Naive thymus-derived CD4-positive, alpha-beta T cell (primary cell): Measurements from ENCODE around the gene PEAK3. TPM values are rescaled to one million over a fixed set of nuclear protein-coding genes. Genes with fewer than 3 reads are reported as not detected.

Experiments
- ATAC-seq: fragments of 150-1000 bp; cut with Tn5 transposase; 2 replicates; pipeline ENCODE4 v1.10.0; 2021; ENCODE audit warnings: mild to moderate bottlenecking, moderate library complexity
- CTCF ChIA-PET: fragments of 350-600 bp; sonication (Branson Sonifier 250); formaldehyde crosslinking; loops from one replicate; lab custom pipeline; 2021; ENCODE audit warnings: antibody characterized with exemption; lab: Charles Lee
- POLR2A ChIA-PET: fragments of 350-600 bp; sonication (Branson Sonifier 250); formaldehyde crosslinking; loops from one replicate; lab custom pipeline; 2021; ENCODE audit warnings: antibody characterized with exemption, inconsistent platforms; lab: Charles Lee
- DNase-seq, 9 donors: peaks; one replicate each; pipeline versions ENCODE4 v3.0.0 to v3.0.0-alpha.2; 2020 to 2022; ENCODE audit warnings: mixed read lengths in 1 of 9
- H3K27ac ChIP-seq: one replicate; pipeline ENCODE4 v1.7.0; 2013; ENCODE audit warnings: mild to moderate bottlenecking, low read depth, low read length, moderate library complexity
- H3K27me3 ChIP-seq, 2 donors: one replicate each; pipeline ENCODE4 v1.7.0; 2013; ENCODE audit warnings: low read length in 2 of 2, mild to moderate bottlenecking in 2 of 2, moderate library complexity in 2 of 2; ENCODE audit not compliant: control insufficient read depth in 2 of 2, insufficient read depth in 2 of 2
- H3K36me3 ChIP-seq, 3 experiments: 1 replicate in 2 of 3; 2 replicates in 1 of 3; pipeline ENCODE4 v1.7.0; 2013; ENCODE audit warnings: low read length in 3 of 3, mild to moderate bottlenecking in 3 of 3, moderate library complexity in 1 of 3; ENCODE audit not compliant: insufficient read depth in 3 of 3, control insufficient read depth in 2 of 3
- H3K4me1 ChIP-seq, 2 donors: one replicate each; pipeline ENCODE4 v1.7.0; 2013; ENCODE audit warnings: low read length in 2 of 2, mild to moderate bottlenecking in 2 of 2, moderate library complexity in 1 of 2; ENCODE audit not compliant: control insufficient read depth in 2 of 2, insufficient read depth in 2 of 2
- H3K4me3 ChIP-seq: 2 replicates; pipeline ENCODE4 v1.7.0; 2013; ENCODE audit warnings: mild to moderate bottlenecking, low read length
- H3K9me3 ChIP-seq, 3 experiments: 1 replicate in 2 of 3; 2 replicates in 1 of 3; pipeline ENCODE4 v1.7.0; 2013; ENCODE audit warnings: low read length in 3 of 3; ENCODE audit not compliant: control insufficient read depth in 2 of 3
- H3K27ac Mint-ChIP-seq, 9 donors: one replicate each; pipeline ENCODE4 v1.8.0; 2020 to 2022; ENCODE audit warnings: mixed read lengths in 9 of 9, mild to moderate bottlenecking in 8 of 9, moderate library complexity in 5 of 9, inconsistent platforms in 2 of 9
- H3K27me3 Mint-ChIP-seq, 5 donors: one replicate each; pipeline ENCODE4 v1.8.0; 2021 to 2022; ENCODE audit warnings: mixed read lengths in 5 of 5, mild to moderate bottlenecking in 1 of 5
- H3K36me3 Mint-ChIP-seq, 5 donors: one replicate each; pipeline ENCODE4 v1.8.0; 2020 to 2022; ENCODE audit warnings: mixed read lengths in 5 of 5, mild to moderate bottlenecking in 3 of 5, inconsistent platforms in 1 of 5
- H3K4me1 Mint-ChIP-seq, 7 donors: one replicate each; pipeline ENCODE4 v1.8.0; 2020 to 2022; ENCODE audit warnings: mixed read lengths in 7 of 7, mild to moderate bottlenecking in 3 of 7, inconsistent platforms in 1 of 7
- H3K4me3 Mint-ChIP-seq, 10 donors: one replicate each; pipeline ENCODE4 v1.8.0; 2020 to 2022; ENCODE audit warnings: mild to moderate bottlenecking in 10 of 10, mixed read lengths in 10 of 10, moderate library complexity in 6 of 10, inconsistent platforms in 2 of 10
- H3K9me3 Mint-ChIP-seq, 11 donors: one replicate each; pipeline ENCODE4 v1.8.0; 2020 to 2022; ENCODE audit warnings: mixed read lengths in 11 of 11, mild to moderate bottlenecking in 4 of 11, inconsistent platforms in 1 of 11, moderate library complexity in 1 of 11
- intact Hi-C, 2 donors: fragments of 100-400 bp; cut with micrococcal nuclease; formaldehyde crosslinking; loops; one replicate each; pipeline ENCODE4 v1.15.1; 2023
- polyA plus RNA-seq, 2 donors: library from polyadenylated mRNA; unstranded; fragments of 300-500 nt; fragmentation: Illumina TruSeq; gene quantifications; one replicate each; pipeline ENCODE4 v1.2.3, GENCODE V29; 2021
- total RNA-seq, 6 experiments: library from RNA in 5 of 6; stranded (reverse) in 5 of 6; gene quantifications; 1 replicate in 5 of 6; 2 replicates in 1 of 6; pipeline ENCODE4 v1.2.3 and lab custom pipeline; 2021 to 2026

PEAK3 gene
- total and polyA plus RNA-seq, 7 experiments from 2014 or later = 0.14 to 3.9 (median 0.36) TPM; not detected in 1

DNA sequence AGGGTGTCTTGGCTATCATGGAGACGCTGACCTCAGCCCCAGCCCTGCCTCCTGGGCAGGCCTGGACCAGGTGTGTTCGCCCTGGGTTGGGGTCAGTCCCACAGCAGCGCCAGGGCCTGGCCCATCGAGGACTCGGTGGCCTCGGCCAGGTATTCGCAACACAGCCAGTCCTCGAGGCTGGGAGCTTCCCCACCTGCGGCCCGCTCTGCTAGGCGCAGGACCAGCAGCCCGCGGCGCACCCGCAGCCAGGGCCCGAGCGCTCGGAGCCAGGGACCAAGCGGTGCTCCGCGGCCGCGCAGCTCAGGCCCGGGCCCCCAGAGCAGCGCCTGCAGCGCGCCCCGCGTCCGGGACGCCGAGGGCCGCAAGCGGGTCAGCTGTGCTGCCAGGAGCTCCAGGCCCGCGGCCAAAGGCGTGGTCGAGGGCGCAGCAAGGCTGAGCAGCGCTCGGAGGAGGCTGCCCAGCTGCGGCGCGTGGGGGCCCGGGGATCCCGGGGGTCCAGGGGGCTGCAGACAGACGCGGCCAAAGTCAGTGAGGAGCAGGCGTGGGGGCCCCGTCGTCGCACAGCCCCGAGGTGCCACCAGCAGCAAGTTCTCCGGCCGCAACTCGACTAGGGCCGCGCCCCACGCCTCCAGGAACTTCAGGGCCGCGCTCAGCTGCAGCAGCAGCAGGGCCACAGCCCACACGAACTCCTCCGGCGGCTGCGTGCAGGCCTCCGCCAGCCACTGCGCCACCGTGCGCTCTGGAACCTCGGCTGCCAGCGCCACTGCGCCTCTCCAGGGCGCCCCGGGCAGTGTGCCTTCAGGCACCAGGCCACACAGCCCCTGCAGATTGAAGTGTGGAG lies 6.2 kb downstream of the PEAK3 start:
- peaks cover 22 to 35% (median 32%) of the 10 kb centered on the region in 7 donors for H3K4me1 Mint-ChIP-seq
- no peak overlapping the region for H3K27ac ChIP-seq
- CTCF ChIA-PET = interaction anchor here (0.9 to 3.7 kb wide), 6 partner anchors 9 to 348 kb away, joined by 3 to 27 read pairs (median 6); partner anchors contain the start of gene PLEKHJ1

GRCh38 chr19:2274931-2275535 lies 6.9 kb downstream of the PEAK3 start:
- Histone ChIP-seq H3K4me1 (peaks cover 24 to 28% of the 10 kb centered on the region in 2 donors), H3K36me3 (peaks cover 0 to 36% (median 12%) of the 10 kb centered on the region in 3 experiments), H3K9me3 (no peaks in the 10 kb centered on the region), H3K4me3 (no peak overlapping the region), H3K27me3 (no peaks in the 10 kb centered on the region), H3K27ac (peak overlapping the region; percentile 41)
- peak overlapping the region; percentile 34 to 86 (median 79) for H3K27ac Mint-ChIP-seq
- intact Hi-C loops = loop anchor here (1.0 to 10.0 kb wide), 6 partner anchors 14 to 340 kb away; no protein-coding TSS in a partner anchor
- peak overlapping the region in 8 of 10 donors; percentile 29 to 80 (median 50) for H3K4me3 Mint-ChIP-seq
- DNase-seq = peak in 8 of 9 donors; percentile 43 to 70 (median 58)
- ChIA-PET CTCF (interaction anchor here (0.6 to 3.7 kb wide), 17 partner anchors 10 to 347 kb away, joined by 3 to 27 read pairs (median 4); partner anchors contain the start of gene PLEKHJ1), POLR2A (interaction anchor here (1.2 to 7.2 kb wide), 8 partner anchors 14 to 120 kb away, joined by 4 to 135 read pairs (median 13); partner anchors contain the start of genes JSRP1, LSM7, PLEKHJ1 and SF3A2)
- H3K4me1 Mint-ChIP-seq = peaks cover 22 to 35% (median 32%) of the 10 kb centered on the region in 7 donors
- H3K36me3 Mint-ChIP-seq = peaks cover 0 to 20% (median 7%) of the 10 kb centered on the region in 5 donors
- H3K9me3 Mint-ChIP-seq = no peaks in the 10 kb centered on the region
- no peaks in the 10 kb centered on the region for H3K27me3 Mint-ChIP-seq
- peak; percentile 18 for ATAC-seq

More for the DNA sequence above, 6.2 kb downstream of the PEAK3 start:
- Histone ChIP-seq H3K4me3 (no peak overlapping the region), H3K27me3 (no peaks in the 10 kb centered on the region), H3K9me3 (no peaks in the 10 kb centered on the region), H3K4me1 (peaks cover 24 to 28% of the 10 kb centered on the region in 2 donors), H3K36me3 (peaks cover 0 to 30% (median 12%) of the 10 kb centered on the region in 3 experiments)
- POLR2A ChIA-PET = interaction anchor here (0.7 to 7.2 kb wide), 8 partner anchors 13 to 361 kb away, joined by 3 to 135 read pairs (median 13); partner anchors contain the start of genes JSRP1, PLEKHJ1 and SF3A2
- Mint-ChIP-seq H3K36me3 (peaks cover 0 to 19% (median 7%) of the 10 kb centered on the region in 5 donors), H3K9me3 (no peaks in the 10 kb centered on the region), H3K4me3 (no peak overlapping the region), H3K27ac (peak overlapping the region in 1 of 9 donors; percentile 81), H3K27me3 (no peaks in the 10 kb centered on the region)
- intact Hi-C loops = loop anchor here (1.0 to 10.0 kb wide), 6 partner anchors 13 to 339 kb away; no protein-coding TSS in a partner anchor
- ATAC-seq (no peak), DNase-seq (no peak)

DNA sequence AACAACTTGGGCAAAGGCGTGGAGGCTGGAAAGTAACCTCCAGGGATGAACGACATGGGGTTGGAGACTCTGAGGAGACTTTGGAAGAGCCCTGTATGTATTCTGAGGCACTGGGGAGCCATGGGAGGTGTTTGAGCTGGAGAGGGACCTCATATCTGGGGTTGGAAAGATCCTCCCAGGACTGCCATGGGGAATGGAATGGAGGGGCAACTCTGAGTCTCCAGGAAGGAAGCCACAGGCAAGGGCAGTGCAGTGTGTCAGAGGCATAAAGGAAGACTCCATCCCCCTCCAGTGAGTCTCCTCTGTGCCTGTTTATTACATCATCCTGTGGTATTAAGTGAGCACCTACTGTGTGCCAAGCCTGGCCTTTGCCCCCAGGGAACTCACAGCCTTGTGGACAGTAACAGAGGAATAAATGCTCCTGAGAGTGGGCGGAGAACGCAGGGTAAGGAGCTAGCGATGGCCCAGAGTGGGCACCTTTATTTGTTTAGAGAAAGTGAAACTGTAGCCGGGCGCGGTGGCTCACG lies 7.7 kb downstream of the PEAK3 start:
- Histone ChIP-seq H3K9me3 (no peaks in the 10 kb centered on the region), H3K36me3 (peaks cover 0 to 43% (median 12%) of the 10 kb centered on the region in 3 experiments), H3K4me3 (no peak overlapping the region), H3K27ac (peak overlapping the region; percentile 72), H3K27me3 (no peaks in the 10 kb centered on the region), H3K4me1 (peaks cover 24 to 28% of the 10 kb centered on the region in 2 donors)
- Mint-ChIP-seq H3K4me1 (peaks cover 22 to 35% (median 32%) of the 10 kb centered on the region in 7 donors), H3K27ac (peak overlapping the region; percentile 67 to 90 (median 83)), H3K4me3 (peak overlapping the region in 9 of 10 donors; percentile 50 to 96 (median 66)), H3K36me3 (peaks cover 0 to 21% (median 7%) of the 10 kb centered on the region in 5 donors), H3K27me3 (no peaks in the 10 kb centered on the region), H3K9me3 (peaks cover 0 to 2% (median 0%) of the 10 kb centered on the region in 11 donors)
- intact Hi-C loops = loop anchor here (2.0 to 10.0 kb wide), 3 partner anchors 15 to 341 kb away; no protein-coding TSS in a partner anchor
- CTCF ChIA-PET = interaction anchor here (0.6 to 3.7 kb wide), 19 partner anchors 11 to 315 kb away, joined by 3 to 27 read pairs (median 4); partner anchors contain the start of gene PLEKHJ1
- POLR2A ChIA-PET = interaction anchor here (0.6 to 7.2 kb wide), 12 partner anchors 15 to 216 kb away, joined by 3 to 135 read pairs (median 10); partner anchors contain the start of genes GADD45B, JSRP1, LSM7 and PLEKHJ1
- no peak for DNase-seq
- no peak for ATAC-seq

GRCh38 chr19:2273356-2274184 lies 8.4 kb downstream of the PEAK3 start:
- POLR2A ChIA-PET = interaction anchor here (0.6 to 7.2 kb wide), 15 partner anchors 12 to 217 kb away, joined by 3 to 135 read pairs (median 7); partner anchors contain the start of genes GADD45B, JSRP1, LSM7 and PLEKHJ1
- H3K4me3 ChIP-seq = peak overlapping the region; percentile 37
- peaks cover 24 to 29% of the 10 kb centered on the region in 2 donors for H3K4me1 ChIP-seq
- H3K36me3 ChIP-seq = peaks cover 0 to 43% (median 12%) of the 10 kb centered on the region in 3 experiments
- H3K27ac ChIP-seq = peak overlapping the region; percentile 72
- H3K9me3 ChIP-seq = no peaks in the 10 kb centered on the region
- Mint-ChIP-seq H3K4me3 (peak overlapping the region; percentile 25 to 96 (median 66)), H3K27me3 (no peaks in the 10 kb centered on the region), H3K36me3 (peaks cover 0 to 21% (median 7%) of the 10 kb centered on the region in 5 donors), H3K27ac (peak overlapping the region; percentile 67 to 90 (median 83)), H3K4me1 (peaks cover 22 to 41% (median 33%) of the 10 kb centered on the region in 7 donors), H3K9me3 (peaks cover 0 to 3% (median 0%) of the 10 kb centered on the region in 11 donors)
- CTCF ChIA-PET = interaction anchor here (0.6 to 3.7 kb wide), 14 partner anchors 12 to 226 kb away, joined by 3 to 27 read pairs (median 4); partner anchors contain the start of gene PLEKHJ1
- intact Hi-C loops = loop anchor here (1.0 to 10.0 kb wide), 9 partner anchors 15 to 341 kb away; partner anchors contain the start of genes PLEKHJ1 (in 2 of the 2), SF3A2 (in 2 of the 2), AP3D1 (in 1 of the 2) and TIMM13 (in 1 of the 2)
- ATAC-seq (peak; percentile 26), DNase-seq (peak; percentile 59 to 89 (median 70))
- H3K27me3 ChIP-seq = no peaks in the 10 kb centered on the region
